ENCODE measurements around the gene DUOX2.
"Not testable (repeated sequence)": the region's sequence is repeated elsewhere in the genome, so short reads cannot be mapped to it uniquely, and the experiment has no call there.

DUOX2 gene

GRCh38 chr15:45064386-45064785 is 49.6 kb downstream of the DUOX2 start:
- no peak for DNase-seq

GRCh38 chr15:45062301-45062700 is 51.7 kb downstream of the DUOX2 start:
- not testable (repeated sequence) for DNase-seq

- DNase-seq, result not testable (repeated sequence)
Observed at GRCh38 chr15:45058690-45059675, 55.0 kb downstream of the DUOX2 start.

- DNase-seq, result not testable (repeated sequence)
Observed at GRCh38 chr15:45052676-45053075, 61.3 kb downstream of the DUOX2 start.

GRCh38 chr15:45050587-45050986 is 63.4 kb downstream of the DUOX2 start:
- no peak for DNase-seq

GRCh38 chr15:45048794-45049631 is 65.0 kb downstream of the DUOX2 start:
- DNase-seq, result peak; percentile 85

- not testable (repeated sequence) for DNase-seq
Observed at GRCh38 chr15:45048449-45048793, 65.6 kb downstream of the DUOX2 start.

- not testable (repeated sequence) for DNase-seq
Observed at GRCh38 chr15:45044270-45044669, 69.7 kb downstream of the DUOX2 start.

- not testable (repeated sequence) for DNase-seq
Observed at GRCh38 chr15:45042859-45043258, 71.1 kb downstream of the DUOX2 start.
